HG02798 (cell line): ENCODE results near the gene C20orf144.

Experiments
- ATAC-seq: cut with Tn5 transposase; IDR thresholded peaks from one replicate; pipeline ENCODE4 v1.9.1; 2021; ENCODE audit warnings: mild to moderate bottlenecking; ENCODE audit not compliant: unreplicated experiment, poor library complexity

C20orf144 gene

GRCh38 chr20:33675136-33675959 lies 13.2 kb downstream of the C20orf144 start:
- ATAC-seq = no peak

GRCh38 chr20:33676121-33676520 lies 14.0 kb downstream of the C20orf144 start:
- ATAC-seq = no peak

DNA sequence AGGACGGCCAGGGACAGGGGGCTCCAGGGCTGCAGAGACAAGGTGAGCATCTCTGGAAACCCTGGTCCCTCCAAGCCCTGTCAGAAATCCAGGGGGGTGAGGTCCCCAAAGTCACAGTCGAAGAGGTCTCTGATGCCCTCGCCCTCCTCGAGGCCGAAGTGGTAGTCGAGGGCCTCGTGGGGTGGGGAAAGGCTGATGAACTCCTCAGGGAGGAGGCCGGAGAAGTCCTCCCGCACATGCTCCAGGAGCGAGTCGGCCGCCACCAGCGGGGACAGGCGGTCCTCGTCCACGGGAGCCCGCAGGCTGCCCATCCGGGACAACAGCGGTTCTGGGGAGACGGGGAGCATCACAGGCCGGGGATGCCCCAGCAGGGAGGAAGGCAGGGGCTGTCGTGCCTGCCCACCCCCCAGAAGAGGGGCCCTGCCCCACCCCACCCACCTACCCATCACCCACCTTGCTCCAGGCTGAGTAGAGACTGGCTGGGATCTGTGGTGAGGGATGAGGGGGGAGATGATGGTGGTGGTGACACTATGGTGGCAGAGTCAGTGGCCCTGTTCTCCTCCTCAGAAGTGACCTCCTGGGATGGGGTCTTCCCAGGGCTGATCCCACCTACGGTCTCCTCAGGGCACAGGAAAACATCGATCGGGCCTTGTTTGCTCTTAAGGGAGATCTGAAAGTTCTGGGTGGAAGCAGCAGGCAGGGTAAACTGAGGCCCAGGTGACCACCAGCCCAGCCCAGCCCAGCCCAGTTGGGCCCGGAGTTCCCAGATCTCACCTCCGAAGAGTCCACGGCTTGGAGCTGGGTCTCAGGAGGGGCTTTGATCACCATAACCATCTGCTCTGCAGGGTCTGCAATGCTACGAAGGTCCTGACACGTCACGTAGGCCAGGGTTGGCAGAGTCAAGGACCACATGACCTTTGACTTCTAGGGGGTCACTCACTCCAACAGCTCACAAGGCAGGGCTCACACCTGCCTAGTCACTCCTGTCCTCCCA lies 14.8 kb downstream of the C20orf144 start:
- ATAC-seq = no peak

GRCh38 chr20:33677991-33678702 lies 16.0 kb downstream of the C20orf144 start:
- no peak for ATAC-seq

GRCh38 chr20:33679758-33680485 lies 17.8 kb downstream of the C20orf144 start:
- peak; percentile 70 for ATAC-seq

- no peak for ATAC-seq
These were observed 18.6 kb downstream of the C20orf144 start for GRCh38 chr20:33680686-33681085.

- ATAC-seq = no peak
These were observed 19.2 kb downstream of the C20orf144 start for GRCh38 chr20:33681288-33681687.

- no peak for ATAC-seq
These were observed 19.7 kb downstream of the C20orf144 start for GRCh38 chr20:33681728-33682353.

- ATAC-seq = no peak
These were observed 22.6 kb downstream of the C20orf144 start for GRCh38 chr20:33684533-33685327.

GRCh38 chr20:33685328-33686099 lies 23.4 kb downstream of the C20orf144 start:
- ATAC-seq = peak; percentile 32

GRCh38 chr20:33686100-33686983 lies 24.2 kb downstream of the C20orf144 start, which contains the start of gene E2F1:
Gene E2F1, minus strand, starts transcription at chr20:33686385. Its CDS starts 121 bp downstream, at chr20:33686264.
- ATAC-seq = peak; percentile 89

DNA sequence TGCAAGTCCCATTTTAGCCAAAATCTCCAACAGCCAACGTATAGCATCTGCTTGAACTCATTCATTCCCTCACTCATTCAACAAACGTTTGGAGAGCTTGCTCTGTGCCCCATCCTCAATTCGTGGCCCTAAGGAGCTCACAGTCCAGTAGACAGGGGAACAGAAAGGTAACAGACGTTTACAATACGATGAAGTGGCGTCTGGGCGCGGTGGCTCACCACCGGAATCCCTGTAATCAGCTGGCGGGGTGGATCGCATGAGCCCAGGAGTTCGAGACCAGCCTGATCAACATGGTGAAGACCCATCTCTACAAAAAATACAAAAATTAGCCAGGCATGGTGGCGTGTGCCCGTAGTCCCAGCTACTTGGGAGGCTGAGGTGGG lies 24.8 kb downstream of the C20orf144 start:
- no peak for ATAC-seq

- ATAC-seq = no peak
These were observed 25.3 kb downstream of the C20orf144 start for GRCh38 chr20:33687370-33687915.

- no peak for ATAC-seq
These were observed 26.1 kb downstream of the C20orf144 start for GRCh38 chr20:33687993-33688937.

DNA sequence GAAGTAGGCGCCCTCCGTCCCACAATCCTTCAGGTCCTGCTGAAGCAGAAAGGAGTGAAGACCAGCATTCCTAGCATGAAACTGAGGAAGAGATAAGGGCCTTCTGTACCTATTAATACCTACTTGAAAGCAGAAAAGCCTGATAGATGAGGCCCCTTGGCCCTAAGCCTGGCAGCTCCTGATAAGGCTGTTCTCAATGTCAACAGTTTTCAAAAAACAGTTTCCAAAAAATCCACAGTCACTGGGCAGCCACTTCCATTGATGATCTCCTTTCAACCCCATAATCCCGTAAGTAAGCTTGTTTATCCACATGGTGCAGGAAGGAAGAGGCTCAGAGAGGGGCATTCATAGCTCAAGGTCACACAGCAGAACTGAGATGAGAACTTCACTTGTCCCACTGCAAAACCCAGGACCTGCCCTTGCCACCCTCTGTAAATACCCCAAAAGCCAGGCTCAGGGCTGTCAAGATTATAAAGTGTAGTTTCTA lies 26.9 kb downstream of the C20orf144 start:
- ATAC-seq = no peak
